ENCODE results near the gene BMP8A. TPM values are rescaled to one million over a fixed set of nuclear protein-coding genes. Genes with fewer than 3 reads are reported as not detected.
"Not testable (repeated sequence)": the region's sequence is repeated elsewhere in the genome, so short reads cannot be mapped to it uniquely, and the experiment has no call there.

Gene BMP8A
- total and polyA plus RNA-seq, 10 donors, result 0.06 to 2.8 (median 1.4) TPM; not detected in 1

- no peaks in the 10 kb centered on the region for H3K27me3 ChIP-seq (replicated peaks in 1 of 7)
- no peak for DNase-seq
- TF ChIP-seq POLR2A (IDR thresholded peaks at IDR 0.05) (no peak), POLR2AphosphoS5 (IDR thresholded peaks at IDR 0.05) (no peak), CTCF (IDR thresholded peaks at IDR 0.05 in 8 of 11, conservative IDR thresholded peaks at IDR 0.05 in 3 of 11) (no peak)
- 86 to 96% (median 89%) methylated on average over 4 of the region's 4 CpGs for WGBS, 5 donors
- intact Hi-C loops (cut with DNase I; ENCODE audit: low total_unique reads), result no loop called here
- H3K4me3 ChIP-seq, result no peak overlapping the region
- peaks cover 31 to 100% (median 100%) of the 10 kb centered on the region in 6 donors for H3K36me3 ChIP-seq
- no peak overlapping the region for H3K27ac ChIP-seq
- H3K4me1 ChIP-seq, result no peaks in the 10 kb centered on the region
- no peaks in the 10 kb centered on the region for H3K9me3 ChIP-seq
These were observed 32.4 kb upstream of the BMP8A start for GRCh38 chr1:39458991-39459390.

- 81 to 94% (median 82%) methylated on average over 1 of the region's 1 CpG for WGBS, 5 donors
- Histone ChIP-seq H3K36me3 (peaks cover 26 to 100% (median 99%) of the 10 kb centered on the region in 6 donors), H3K4me1 (no peaks in the 10 kb centered on the region), H3K9me3 (no peaks in the 10 kb centered on the region), H3K27me3 (replicated peaks in 1 of 7) (no peaks in the 10 kb centered on the region), H3K4me3 (no peak overlapping the region), H3K27ac (no peak overlapping the region)
- TF ChIP-seq POLR2A (IDR thresholded peaks at IDR 0.05) (no peak), CTCF (IDR thresholded peaks at IDR 0.05 in 8 of 11, conservative IDR thresholded peaks at IDR 0.05 in 3 of 11) (no peak), POLR2AphosphoS5 (IDR thresholded peaks at IDR 0.05) (no peak)
- no peak for DNase-seq
- intact Hi-C loops (cut with DNase I; ENCODE audit: low total_unique reads), result no loop called here
These were observed 29.4 kb upstream of the BMP8A start for GRCh38 chr1:39462074-39462473.

- 83 to 89% (median 85%) methylated on average over 3 of the region's 3 CpGs for WGBS, 5 donors
- Histone ChIP-seq H3K4me1 (peaks cover 3 to 18% (median 8%) of the 10 kb centered on the region in 6 donors), H3K4me3 (no peak overlapping the region), H3K27me3 (replicated peaks in 1 of 7) (no peaks in the 10 kb centered on the region), H3K27ac (peak overlapping the region in 2 of 8 donors; percentile 17 to 22), H3K9me3 (no peaks in the 10 kb centered on the region), H3K36me3 (peaks cover 3 to 100% (median 92%) of the 10 kb centered on the region in 6 donors)
- intact Hi-C loops (cut with DNase I; ENCODE audit: low total_unique reads), result no loop called here
- no peak for DNase-seq
- TF ChIP-seq POLR2AphosphoS5 (IDR thresholded peaks at IDR 0.05) (no peak), POLR2A (IDR thresholded peaks at IDR 0.05) (no peak), CTCF (IDR thresholded peaks at IDR 0.05 in 8 of 11, conservative IDR thresholded peaks at IDR 0.05 in 3 of 11) (no peak)
These were observed 24.9 kb upstream of the BMP8A start for GRCh38 chr1:39466413-39467107.

- H3K27me3 ChIP-seq (replicated peaks in 1 of 7); H3K9me3 ChIP-seq; intact Hi-C loops (cut with DNase I; ENCODE audit: low total_unique reads); DNase-seq; H3K4me3 ChIP-seq: not testable (repeated sequence)
- Histone ChIP-seq H3K27ac (peak overlapping the region in 2 of 8 donors; percentile 17 to 22), H3K4me1 (peaks cover 3 to 18% (median 8%) of the 10 kb centered on the region in 6 donors), H3K36me3 (peaks cover under 1 to 100% (median 88%) of the 10 kb centered on the region in 6 donors)
- WGBS, 5 donors, result 86 to 93% (median 90%) methylated on average over 16 of the region's 16 CpGs
These were observed 24.2 kb upstream of the BMP8A start for GRCh38 chr1:39467108-39467720.
